ENCODE measurements around the gene TBPL1.
"Not testable (repeated sequence)": the region's sequence is repeated elsewhere in the genome, so short reads cannot be mapped to it uniquely, and the experiment has no call there.

TBPL1 gene

DNA sequence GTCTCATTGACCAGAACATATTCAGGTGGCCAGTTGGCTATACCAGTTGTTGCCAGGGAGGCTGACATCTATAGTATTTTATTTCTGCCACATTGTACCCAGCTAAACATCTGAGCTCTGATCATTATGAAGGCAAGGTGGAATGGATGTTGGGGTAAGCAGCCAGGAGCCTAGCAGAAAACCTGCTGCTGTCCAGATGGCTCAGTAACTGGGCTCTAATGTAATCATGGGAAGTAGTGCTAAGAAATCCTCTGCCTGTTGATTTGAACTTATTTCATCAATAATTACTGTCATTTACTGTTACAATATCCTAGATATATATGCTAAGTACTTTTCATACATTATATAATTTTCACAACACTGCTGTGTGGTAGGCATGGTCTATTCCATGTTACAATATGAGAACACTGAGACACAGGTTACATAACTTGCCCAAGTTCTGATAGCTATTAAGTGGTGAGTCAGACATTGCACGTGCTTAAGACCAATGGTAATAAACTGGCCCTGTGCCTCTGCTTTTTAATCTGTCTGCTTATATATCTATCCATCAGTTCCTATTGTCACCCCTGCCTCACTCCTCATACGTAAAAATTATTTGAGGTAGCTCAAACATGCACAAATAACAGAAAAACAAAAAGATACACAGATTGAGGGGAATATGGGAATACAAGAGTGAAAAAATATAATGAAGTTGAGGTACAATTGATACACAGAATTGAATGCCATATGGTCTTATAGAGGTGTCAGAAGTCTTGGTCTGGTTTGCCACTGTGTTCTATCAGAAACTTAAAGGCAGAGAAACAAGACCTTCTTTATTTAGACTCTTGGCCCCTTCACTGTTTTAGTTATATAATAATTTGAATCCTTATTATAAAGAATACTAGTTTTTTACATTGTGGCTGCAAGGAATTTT is 25.2 kb downstream of the TBPL1 start:
- DNase-seq: no peak

DNA sequence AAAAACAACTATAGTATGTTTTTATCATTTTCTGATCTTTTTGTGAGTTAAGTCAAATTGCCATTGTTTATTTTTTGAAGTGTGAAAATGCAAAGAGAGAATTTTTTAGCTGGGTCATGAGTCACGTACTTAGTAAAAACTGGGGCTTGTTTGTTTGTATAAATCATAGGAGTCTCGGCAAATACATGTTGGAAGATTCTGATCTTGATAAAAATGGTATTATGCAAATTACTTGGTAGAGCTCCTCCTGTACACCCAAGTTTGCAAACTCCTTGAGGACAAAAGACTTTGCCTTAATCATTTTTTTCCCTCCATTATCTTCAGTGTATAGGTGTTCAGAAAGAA is 25.8 kb downstream of the TBPL1 start:
- DNase-seq: no peak

DNA sequence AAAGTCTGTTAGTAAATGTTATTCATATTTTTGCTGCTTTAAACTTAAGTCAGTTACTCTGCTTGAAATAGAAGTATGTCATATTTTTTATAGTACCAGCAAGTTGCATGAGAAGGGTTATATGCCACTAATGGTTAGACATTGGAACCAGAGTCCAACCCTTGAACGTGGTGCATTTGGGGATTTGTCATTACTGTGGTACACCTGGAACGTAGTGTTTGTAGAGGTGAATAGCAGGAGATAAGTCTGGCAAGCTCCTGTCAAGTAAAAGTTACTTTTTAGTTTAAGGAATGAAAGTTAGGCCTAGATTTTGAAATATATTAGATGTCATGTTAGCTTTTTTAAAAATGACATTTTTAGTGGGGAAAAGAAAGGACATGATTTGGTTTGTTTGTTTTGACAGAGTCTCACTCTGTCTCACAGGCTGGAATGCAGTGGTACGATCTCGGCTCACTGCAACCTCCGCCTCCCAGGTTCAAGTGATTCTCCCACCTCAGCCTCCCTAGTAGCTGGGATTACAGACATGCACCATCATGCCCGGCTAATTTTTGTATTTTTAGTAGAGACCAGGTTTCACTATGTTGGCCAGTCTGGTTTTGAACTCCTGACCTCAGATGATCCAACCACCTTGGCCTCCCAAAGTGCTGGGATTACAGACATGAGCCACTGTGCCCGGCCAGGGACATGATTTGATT is 26.4 kb downstream of the TBPL1 start:
- not testable (repeated sequence) for DNase-seq

DNA sequence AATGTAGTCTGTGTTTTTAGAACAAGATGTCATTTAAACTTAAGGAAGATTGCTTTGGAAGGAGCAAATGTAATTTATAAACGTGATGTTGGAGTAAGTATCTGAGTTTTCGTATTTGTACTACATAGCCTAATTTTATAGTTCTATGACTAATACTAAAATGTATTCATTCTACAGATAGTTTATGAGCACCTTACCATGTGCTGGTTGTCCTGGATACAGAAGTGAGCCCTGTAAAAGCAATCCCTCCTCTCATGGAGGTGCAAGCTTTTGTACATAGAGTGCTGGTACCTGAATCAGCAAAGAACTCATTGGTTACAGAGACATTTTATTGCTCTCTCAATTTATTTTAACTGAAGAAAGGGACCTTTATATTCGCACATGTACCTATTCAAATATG is 27.1 kb downstream of the TBPL1 start:
- DNase-seq: no peak

DNA sequence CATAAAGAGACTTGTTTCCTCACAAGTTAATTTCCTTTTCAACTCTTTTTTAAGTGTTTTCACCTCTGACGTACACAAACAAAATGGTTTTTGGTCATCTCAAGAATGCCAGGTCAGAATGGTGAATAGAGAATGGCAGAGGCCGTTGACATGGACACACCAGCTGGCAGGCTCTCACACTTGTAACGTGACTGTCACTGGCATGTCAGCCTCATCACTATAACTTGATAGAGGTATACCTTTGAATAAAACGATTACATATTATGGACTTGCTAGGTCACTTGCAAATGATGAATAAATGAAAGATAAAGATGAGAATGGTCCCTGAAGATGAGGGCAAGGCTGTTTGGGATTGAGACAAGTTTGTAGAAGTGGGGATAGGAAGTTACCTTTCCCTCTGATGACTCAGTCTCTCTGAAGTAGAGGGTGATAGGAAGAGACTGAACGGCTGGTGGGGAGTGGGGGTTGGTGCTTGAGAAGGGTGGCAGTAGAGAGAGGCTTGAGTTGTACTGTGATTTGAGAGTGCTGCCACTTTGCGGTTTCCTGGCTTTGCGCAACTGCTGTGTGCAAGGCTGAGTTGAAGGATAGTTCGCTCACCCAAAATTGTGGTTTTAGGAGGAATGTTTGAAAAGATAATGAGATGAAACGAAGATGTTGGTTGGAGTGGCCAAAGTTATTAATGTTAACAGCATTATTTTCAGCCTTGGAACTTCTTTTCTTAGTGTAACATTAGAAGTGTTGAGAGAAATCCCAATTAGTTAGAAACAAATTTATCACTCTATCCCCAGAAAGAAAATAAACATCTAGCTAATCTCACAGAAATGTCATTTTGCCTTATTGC is 30.3 kb downstream of the TBPL1 start:
- peak; percentile 71 for DNase-seq

DNA sequence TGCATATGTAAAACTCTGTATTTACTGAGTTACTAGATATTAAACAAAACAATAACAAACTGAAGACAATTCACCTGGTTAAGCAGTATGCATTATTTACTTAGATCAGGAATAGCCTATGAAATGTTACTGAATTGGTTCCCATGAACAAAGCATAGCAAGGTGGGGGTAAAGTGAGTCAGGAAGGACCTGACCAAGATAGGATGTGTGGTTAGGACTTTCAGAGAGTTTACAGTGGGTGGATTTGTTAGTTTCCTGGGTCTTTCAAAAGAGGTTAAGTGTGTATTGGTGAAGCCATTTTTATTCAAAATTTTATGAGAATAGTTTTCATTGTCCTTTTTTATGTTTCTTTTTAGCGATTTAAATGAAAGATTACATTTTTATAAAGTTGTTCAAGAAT is 32.9 kb downstream of the TBPL1 start:
- DNase-seq: no peak

DNA sequence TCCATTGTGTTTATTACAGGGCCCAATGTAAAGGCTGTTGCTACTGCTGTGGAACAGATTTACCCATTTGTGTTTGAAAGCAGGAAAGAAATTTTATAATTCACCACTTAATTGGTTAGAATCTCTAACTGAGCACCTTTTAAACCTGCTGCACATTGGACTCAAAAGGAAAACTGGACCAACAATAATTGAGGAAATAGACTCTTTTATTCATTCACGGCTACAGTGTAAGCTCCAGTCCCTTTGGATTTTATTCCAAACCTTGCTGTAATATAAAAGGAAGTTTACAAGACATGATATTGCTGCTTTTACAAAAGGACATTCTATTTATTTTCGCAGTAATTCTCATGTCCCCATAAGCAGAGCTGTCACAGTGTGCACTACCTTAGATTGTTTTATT is 33.9 kb downstream of the TBPL1 start:
- no peak for DNase-seq

DNA sequence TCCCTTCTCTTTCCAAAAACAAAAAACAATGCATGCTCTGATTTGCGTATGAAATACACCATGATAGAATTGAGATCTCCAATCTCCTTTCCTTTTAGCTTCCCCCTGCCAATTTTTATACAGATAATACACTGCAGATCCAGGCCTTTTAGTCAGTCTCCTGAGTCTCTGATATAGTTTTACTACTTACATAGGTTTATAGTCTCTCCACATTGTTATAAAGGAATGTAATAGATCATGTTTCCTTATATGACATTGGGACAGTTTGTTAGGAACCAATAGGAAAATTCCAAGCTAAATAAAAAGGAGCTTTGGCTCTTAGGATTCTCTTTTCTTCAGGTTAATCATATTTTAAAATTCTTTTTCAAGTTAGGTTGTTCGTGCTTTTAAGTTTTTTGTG is 36.5 kb downstream of the TBPL1 start:
- no peak for DNase-seq

DNA sequence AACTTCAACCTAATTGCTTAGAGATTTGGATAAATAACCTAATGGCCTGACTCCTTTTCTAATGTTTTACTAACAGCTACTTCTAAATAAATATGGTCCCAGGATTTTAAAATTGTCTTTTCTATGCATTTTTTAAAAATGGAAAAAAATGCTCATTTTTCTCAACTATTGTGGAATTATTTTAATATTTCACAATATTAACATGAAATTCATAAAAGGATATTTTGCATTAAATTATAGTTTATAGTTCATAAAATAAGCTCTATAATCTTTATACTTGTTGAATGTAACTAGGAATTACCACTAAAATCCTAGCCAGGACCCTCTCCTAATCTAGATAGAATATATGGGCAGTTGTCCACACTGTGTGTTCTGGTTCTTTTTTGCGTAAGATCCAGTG is 37.3 kb downstream of the TBPL1 start:
- DNase-seq: no peak

DNA sequence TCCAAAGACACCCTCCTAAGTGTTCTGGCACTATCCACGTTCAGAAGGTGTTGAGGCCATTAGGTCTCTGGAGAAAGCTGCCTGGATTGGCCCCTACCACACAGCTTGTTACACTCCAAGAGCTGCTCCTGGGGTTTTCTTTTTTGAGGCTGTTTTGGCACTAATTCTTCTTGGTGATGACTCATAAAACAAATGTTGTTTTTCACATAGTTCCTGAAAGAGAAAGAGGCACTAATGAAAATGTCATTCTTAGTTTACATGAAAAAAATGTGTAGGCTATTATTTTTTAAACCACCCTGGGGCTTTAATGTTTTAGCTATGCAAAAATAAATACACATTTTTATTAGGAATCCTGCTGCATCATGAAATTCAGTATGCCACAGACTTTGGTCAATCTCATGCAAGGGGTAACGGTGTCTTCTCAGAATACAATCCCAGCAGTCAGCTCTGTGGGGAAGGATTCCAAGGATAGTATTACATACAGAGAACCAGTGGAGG is 38.1 kb downstream of the TBPL1 start:
- no peak for DNase-seq

DNA sequence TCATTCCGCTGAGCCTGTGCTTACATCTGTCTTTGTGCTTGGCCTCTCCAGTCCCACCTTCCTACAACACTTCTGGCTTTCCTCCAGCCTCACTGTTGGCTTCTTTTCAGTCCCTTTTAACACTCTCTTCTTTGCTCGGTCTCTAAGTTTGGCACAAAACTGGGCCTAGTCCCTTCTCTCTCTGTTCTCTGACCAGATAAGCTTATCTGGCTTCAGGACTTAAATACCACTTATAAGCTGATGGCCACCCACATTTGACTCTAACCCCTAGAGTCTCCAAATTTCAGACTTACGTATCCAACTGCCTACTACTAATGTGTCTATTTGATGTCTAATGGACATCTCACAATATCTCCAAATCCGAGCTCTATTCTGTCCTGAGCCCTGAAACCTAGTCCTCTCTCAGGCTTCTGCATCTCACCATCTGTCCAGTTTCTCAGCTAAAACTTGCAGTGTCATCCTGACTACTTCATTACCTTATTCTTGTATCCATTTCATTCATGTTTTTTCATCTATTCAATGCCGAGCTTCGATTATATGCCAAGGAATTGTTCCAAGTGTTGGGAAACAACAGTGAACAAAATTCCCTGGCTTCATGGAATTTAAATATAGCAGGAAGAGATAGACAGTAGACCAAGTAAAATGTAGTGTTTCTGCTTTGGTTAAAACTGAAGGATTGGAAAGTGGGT is 40.1 kb downstream of the TBPL1 start:
- no peak for DNase-seq

DNA sequence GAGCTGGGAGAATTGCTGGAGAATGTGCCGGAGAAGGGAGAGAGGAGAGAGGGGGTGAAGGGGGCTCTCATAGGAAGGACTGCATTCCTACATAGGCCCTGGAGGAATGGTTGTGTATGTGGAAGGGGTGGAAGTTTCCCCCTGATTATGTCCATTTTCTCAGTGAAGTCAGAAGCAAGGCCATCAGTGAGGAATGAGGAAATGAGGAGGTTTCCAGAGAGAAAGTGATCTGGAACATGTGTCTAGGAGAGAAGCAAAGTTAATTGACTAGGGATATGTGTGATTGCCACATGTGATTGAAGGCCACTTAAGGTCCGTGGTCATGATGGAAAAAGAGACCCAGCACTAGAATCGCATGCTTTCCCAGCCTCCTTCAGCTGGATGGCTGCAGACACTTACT is 42.3 kb downstream of the TBPL1 start:
- DNase-seq: no peak

DNA sequence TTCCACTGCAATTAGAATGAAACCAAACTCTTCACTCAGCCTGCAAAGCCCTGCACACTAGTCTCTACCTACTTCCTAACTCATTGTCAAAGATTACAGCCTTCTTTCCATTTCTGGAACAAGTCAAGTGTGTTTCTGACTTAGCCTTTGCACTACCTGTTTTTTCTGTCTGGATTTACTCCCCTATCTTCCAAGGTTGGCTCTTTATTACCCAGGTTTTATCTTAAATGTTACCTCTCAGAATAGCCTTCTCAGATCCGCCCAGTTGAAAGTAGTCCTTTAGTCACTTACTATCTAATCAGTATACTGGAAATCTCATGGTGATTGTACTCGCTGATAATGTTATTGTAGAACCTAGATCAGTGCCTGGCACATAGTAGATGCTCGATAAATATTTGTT is 42.7 kb downstream of the TBPL1 start:
- DNase-seq: no peak

DNA sequence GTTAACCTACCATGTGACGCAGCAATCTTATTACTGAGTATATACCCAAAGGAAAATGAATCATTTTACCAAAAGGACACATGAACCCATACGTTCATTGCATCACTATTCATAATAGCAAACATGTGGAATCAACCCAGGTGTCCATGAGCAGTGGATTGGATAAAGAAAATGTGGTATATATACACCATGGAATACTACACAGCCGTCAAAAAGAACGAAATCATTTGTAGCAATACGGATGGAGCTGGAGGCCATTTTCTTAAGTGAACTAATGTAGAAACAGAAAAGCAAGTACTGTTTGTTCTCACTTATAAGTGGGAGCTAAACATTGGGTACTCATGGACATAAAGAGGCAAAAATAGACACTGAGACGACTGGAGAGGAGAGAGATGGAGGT is 44.2 kb downstream of the TBPL1 start:
- DNase-seq: no peak

DNA sequence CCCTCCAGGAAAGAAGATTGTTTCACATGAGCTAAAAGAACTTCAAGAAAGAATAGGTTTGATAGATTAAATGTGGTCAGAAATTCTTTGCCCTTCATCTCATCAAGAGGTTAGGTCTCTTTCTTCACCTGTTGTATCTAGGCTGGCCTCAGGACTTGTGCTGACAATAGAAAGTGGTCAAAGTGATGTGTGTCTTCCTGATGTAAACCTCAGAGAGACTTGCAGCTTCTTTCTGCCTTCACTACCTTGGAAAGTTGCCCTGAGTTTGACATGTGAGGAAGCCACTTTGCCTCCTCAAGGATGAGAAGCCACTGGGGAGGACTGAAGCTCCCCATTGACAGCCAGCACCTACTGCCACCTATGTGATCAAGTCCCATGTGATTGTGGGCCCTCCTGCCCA is 46.3 kb downstream of the TBPL1 start:
- no peak for DNase-seq

DNA sequence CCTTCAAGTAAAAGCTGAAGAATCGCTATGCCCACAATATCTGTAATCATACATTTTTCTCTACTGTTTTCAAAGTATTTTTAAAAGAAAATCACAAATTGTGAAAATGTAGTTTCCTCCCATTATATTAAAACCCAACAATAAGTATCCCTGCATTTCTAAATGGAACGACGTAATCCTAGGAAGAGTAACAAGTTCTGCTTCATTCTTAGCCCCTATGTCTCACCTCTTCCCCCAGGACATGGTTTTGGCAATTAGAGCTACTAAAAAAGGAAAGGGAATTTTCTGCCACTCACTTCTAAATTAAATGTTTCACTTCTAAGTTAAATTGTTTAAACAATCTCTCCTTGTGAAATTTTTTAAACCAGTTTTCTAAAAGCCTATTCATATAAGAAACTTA is 47.4 kb downstream of the TBPL1 start:
- DNase-seq: no peak

DNA sequence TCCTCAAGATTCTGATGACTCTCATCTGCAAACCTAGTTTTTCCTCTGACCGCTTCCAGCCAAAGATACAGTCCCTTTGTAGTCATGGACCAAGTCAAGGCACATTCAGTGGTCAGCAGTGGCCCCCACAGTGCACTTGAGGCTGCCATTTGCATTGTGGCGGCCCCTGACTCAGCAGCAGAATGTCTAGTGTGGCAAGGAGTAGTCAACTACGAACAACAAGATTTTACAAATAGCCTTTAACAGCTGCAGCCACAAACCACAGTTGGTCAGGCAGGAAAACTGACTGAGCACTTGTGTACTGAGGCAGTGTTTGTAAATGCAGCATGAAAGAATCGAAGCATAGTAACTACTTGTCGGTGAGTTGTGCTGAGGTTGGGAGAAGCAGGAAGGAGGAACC is 49.8 kb downstream of the TBPL1 start:
- no peak for DNase-seq

DNA sequence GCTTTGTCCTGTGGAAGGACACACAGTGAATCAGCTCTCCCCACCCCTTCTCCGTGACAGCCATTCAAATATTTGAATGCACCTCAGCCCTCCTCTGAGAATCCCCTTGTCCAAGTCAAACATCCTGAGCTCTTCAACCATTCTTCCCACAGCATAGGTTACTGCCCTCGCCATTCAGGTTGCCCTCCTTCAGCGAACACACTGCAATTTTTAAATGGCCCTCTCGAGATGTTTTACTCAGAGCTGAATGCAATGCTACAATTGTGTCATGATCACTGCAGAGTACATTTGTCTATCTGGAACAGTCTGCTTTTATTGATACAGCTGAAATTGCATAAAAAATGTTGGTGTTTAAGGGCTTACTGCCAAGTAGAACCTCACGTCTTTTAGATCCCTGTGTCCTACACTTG is 50.5 kb downstream of the TBPL1 start:
- DNase-seq: no peak

DNA sequence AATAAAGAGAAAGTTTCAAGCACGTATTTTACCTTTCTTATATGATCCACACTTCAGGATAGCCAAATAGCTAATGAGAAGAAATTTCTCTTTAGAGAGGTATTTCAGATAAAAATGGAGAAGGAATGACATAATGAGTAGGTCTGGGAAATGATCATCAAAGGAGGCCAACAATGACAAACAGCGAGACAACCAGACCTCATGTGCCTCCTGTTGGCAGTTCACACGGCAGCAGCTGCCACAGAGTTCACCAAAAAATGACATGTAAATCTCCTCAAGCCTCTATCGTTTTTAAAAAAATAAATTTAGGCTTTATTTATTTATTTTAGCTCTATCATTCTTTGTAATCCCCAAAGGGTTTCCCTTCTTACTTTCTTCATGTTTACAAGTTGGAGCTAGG is 51.7 kb downstream of the TBPL1 start:
- DNase-seq: no peak

DNA sequence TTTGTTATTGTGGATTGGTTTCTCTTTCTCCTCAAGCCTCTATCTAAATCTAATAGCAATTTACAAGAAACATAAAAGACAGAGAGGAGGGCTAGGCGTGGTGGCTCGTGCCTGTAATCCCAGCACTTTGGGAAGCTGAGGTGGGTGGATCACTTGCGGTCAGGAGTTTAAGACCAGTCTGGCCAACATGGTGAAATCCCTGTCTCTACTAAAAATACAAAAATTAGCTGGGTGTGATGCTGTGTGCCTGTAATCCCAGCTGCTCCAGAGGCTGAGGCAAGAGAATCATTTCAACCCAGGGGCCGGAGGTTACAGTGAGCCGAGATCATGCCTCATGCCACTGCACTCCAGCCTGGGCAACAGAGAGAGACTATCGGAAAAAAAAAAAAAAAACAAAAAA is 52.8 kb downstream of the TBPL1 start:
- DNase-seq: no peak

DNA sequence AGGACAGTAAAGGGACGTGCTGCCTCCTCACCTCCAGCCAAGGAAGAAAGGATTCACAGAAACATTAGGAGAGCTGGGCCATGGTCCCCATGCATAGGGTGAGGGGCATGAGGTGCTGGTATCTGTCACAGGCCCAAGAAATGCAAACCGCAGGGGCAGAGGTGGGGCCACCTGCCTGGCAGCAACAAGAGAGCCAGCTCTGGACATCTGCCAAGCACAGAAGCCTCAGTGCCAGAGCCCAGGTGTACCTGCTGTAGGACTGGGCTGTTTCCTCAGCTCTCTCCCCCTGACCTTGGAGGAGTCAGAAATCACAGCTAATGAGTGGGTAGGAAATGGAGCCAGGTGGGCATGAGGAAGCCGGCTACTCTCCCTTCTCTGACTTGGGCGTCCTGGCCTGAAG is 54.1 kb downstream of the TBPL1 start:
- DNase-seq: no peak

DNA sequence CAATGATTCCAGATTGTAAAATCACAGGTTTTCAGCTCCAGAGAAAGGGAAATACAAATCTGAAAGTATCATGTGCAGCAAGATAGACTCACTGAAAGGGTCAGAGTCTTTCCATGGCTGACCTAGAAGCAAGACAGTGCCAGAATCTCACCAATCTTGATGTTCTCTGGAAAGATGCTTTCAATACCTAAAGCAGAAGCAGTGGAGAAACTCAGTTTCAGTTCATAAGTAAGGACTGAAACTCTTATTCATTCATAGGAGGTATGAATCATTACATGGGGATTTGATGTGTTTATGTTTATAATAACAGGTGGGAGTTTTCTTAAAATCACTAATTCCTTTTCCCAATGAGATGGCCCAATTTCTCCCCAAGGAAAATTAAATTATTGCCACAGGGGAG is 56.9 kb downstream of the TBPL1 start:
- no peak for DNase-seq

DNA sequence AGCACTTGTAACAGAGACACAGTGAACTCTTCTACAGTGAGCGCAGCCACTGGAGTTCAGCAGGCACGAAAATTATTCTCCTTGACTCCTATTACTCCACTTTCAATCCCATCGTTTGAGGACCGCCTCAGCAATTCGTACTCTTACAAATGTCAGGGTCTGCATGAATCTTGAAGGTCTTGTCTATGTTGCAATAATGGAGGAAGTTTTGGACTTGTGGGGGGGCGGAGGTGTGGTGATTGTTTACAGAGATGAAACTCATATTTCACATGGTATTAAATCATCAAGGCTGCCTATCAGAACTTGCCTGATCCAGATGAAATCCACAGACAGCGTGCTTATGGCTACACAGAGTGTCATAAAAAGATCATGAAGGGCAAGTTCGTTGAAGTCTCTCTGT is 57.4 kb downstream of the TBPL1 start:
- no peak for DNase-seq

Measured in GDM1 (cell line).